Uterus (tissue), 4 donors: ENCODE data around the gene SLC25A6. TPM values are rescaled to one million over a fixed set of nuclear protein-coding genes. Genes with fewer than 3 reads are reported as not detected.

ENCODE experiments used
- DNase-seq, 2 donors: peaks; one replicate each; pipeline ENCODE4 v3.0.0-alpha.2; 2019 to 2020
- H3K27ac ChIP-seq, 2 donors: fragments of 200-600 bp; sonication (generic); 1 replicate in 1 of 2; 2 replicates in 1 of 2; pipeline ENCODE4 v1.5.1; 2016 to 2018
- H3K27me3 ChIP-seq, 2 donors: fragments of 200-600 bp; sonication (generic); one replicate each; pipeline ENCODE4 v1.5.1; 2018 to 2019; ENCODE audit warnings: control low read depth in 1 of 2
- H3K36me3 ChIP-seq, 2 donors: fragments of 200-600 bp; sonication (generic); one replicate each; pipeline ENCODE4 v1.5.1; 2019; ENCODE audit warnings: control low read depth in 1 of 2
- H3K4me1 ChIP-seq, 2 donors: fragments of 200-600 bp; sonication (generic); one replicate each; pipeline ENCODE4 v1.5.1; 2018 to 2019; ENCODE audit warnings: control low read depth in 1 of 2
- H3K4me3 ChIP-seq, 2 donors: fragments of 200-600 bp; sonication (generic); 1 replicate in 1 of 2; 2 replicates in 1 of 2; pipeline ENCODE4 v1.5.1; 2018 to 2019; ENCODE audit warnings: mild to moderate bottlenecking in 1 of 2
- H3K9me3 ChIP-seq, 2 donors: fragments of 200-600 bp; sonication (generic); one replicate each; pipeline ENCODE4 v1.5.1; 2019; ENCODE audit warnings: control low read depth in 1 of 2
- CTCF ChIP-seq, 4 experiments: fragments of 200-600 bp in 2 of 4; fragments of 450-650 bp in 2 of 4; sonication (generic) in 2 of 4; IDR thresholded peaks; one replicate each; pipeline ENCODE4 v1.5.1; 2016 to 2019; ENCODE audit warnings: antibody characterized with exemption in 4 of 4, mild to moderate bottlenecking in 2 of 4, moderate library complexity in 1 of 4
- POLR2A ChIP-seq, 2 donors: fragments of 450-650 bp; IDR thresholded peaks; one replicate each; pipeline ENCODE4 v1.6.1; 2016; ENCODE audit warnings: antibody characterized with exemption in 2 of 2, mild to moderate bottlenecking in 1 of 2, moderate library complexity in 1 of 2
- intact Hi-C: fragments of 100-400 bp; cut with DNase I; formaldehyde crosslinking; loops from one replicate; pipeline ENCODE4 v1.15.1; 2023; ENCODE audit warnings: low total_unique reads
- total RNA-seq, 4 donors: library from RNA; depleted of rRNA in 3 of 4; stranded (reverse); fragments of >200 nt in 3 of 4; gene quantifications; one replicate each; pipeline versions ENCODE4 v1.1.0 to v1.2.4, GENCODE V29; 2014 to 2023
- donor health status: DM: yes; HTN: yes; CAD: no.

Gene SLC25A6
- total RNA-seq, 4 donors from 2014 or later: 140 to 289 (median 207) TPM

- TF ChIP-seq POLR2A (IDR thresholded peaks at IDR 0.05) (no peak), CTCF (IDR thresholded peaks at IDR 0.05) (no peak)
- intact Hi-C loops: loop anchor here (5.0 kb wide), 1 partner anchor 58 kb away; the partner anchor contains the start of gene ASMTL
- Histone ChIP-seq H3K27ac (peak overlapping the region in 1 of 2 donors; percentile 92), H3K4me3 (peak overlapping the region in 1 of 2 donors; percentile 60), H3K9me3 (no peaks in the 10 kb centered on the region), H3K4me1 (peaks cover 0 to 11% of the 10 kb centered on the region in 2 donors), H3K36me3 (no peaks in the 10 kb centered on the region), H3K27me3 (no peaks in the 10 kb centered on the region)
- DNase-seq: peak in 1 of 2 donors; percentile 10
These were observed 2.1 kb upstream of the SLC25A6 start for GRCh38 chrX:1393871-1394615.

GRCh38 chrX:1392376-1393068 is 609 bp upstream of the SLC25A6 start:
- TF ChIP-seq CTCF (IDR thresholded peaks at IDR 0.05) (no peak), POLR2A (IDR thresholded peaks at IDR 0.05) (peak in 1 of 2 donors; percentile 32)
- Histone ChIP-seq H3K4me3 (peak overlapping the region; percentile 60 to 96), H3K36me3 (no peaks in the 10 kb centered on the region), H3K27ac (peak overlapping the region; percentile 92 to 99), H3K9me3 (no peaks in the 10 kb centered on the region), H3K4me1 (peaks cover 0 to 11% of the 10 kb centered on the region in 2 donors), H3K27me3 (no peaks in the 10 kb centered on the region)
- intact Hi-C loops: loop anchor here (5.0 kb wide), 1 partner anchor 60 kb away; the partner anchor contains the start of gene ASMTL
- peak in 1 of 2 donors; percentile 74 for DNase-seq

DNA sequence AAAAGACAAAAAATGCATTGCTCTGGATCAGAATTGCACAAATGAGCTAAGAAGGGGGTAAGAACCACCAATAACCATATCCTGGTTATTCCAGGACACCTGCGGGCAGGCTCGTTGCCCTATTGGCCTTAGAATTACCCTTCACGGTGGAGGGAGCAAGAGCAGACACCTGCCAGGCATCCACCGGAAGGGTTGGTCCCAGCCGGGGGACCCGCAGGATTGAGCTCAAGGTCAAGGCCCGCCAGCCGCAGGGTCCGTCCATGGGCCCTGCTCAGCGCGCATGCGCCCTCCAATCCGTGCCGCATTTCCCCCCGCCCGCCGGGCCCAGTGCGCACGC is 575 bp downstream of the SLC25A6 start:
- H3K27me3 ChIP-seq: no peaks in the 10 kb centered on the region
- H3K36me3 ChIP-seq: no peaks in the 10 kb centered on the region
- peaks cover 0 to 11% of the 10 kb centered on the region in 2 donors for H3K4me1 ChIP-seq
- TF ChIP-seq POLR2A (IDR thresholded peaks at IDR 0.05): no peak
- TF ChIP-seq CTCF (IDR thresholded peaks at IDR 0.05): no peak
- DNase-seq: no peak
- H3K9me3 ChIP-seq: no peaks in the 10 kb centered on the region
- H3K4me3 ChIP-seq: peak overlapping the region; percentile 96 to 99
- intact Hi-C loops: loop anchor here (5.0 kb wide), 1 partner anchor 61 kb away; the partner anchor contains the start of gene ASMTL
- H3K27ac ChIP-seq: peak overlapping the region; percentile 94 to 99

GRCh38 chrX:1390621-1391369 is 1.1 kb downstream of the SLC25A6 start:
- peak overlapping the region; percentile 94 to 99 for H3K27ac ChIP-seq
- intact Hi-C loops: loop anchor here (5.0 kb wide), 1 partner anchor 62 kb away; the partner anchor contains the start of gene ASMTL
- H3K27me3 ChIP-seq: no peaks in the 10 kb centered on the region
- H3K9me3 ChIP-seq: no peaks in the 10 kb centered on the region
- H3K36me3 ChIP-seq: no peaks in the 10 kb centered on the region
- TF ChIP-seq POLR2A (IDR thresholded peaks at IDR 0.05) (no peak), CTCF (IDR thresholded peaks at IDR 0.05) (no peak)
- peaks cover 0 to 11% of the 10 kb centered on the region in 2 donors for H3K4me1 ChIP-seq
- peak overlapping the region; percentile 96 to 99 for H3K4me3 ChIP-seq
- peak in 1 of 2 donors; percentile 12 for DNase-seq
